ENCODE results near the gene SCTR.

SCTR gene

GRCh38 chr2:119523383-119523951 is 816 bp downstream of the SCTR start:
- peak; percentile 40 for DNase-seq (ENCODE audit: low spot score)

GRCh38 chr2:119522671-119523070 is 1.6 kb downstream of the SCTR start:
- DNase-seq (ENCODE audit: low spot score) = no peak

- no peak for DNase-seq (ENCODE audit: low spot score)
Observed at GRCh38 chr2:119521433-119522050, 2.7 kb downstream of the SCTR start.

- DNase-seq (ENCODE audit: low spot score) = no peak
Observed at GRCh38 chr2:119520696-119521432, 3.4 kb downstream of the SCTR start.

- DNase-seq (ENCODE audit: low spot score) = no peak
Observed at GRCh38 chr2:119519057-119519408, 5.2 kb downstream of the SCTR start.

GRCh38 chr2:119518401-119519056 is 5.8 kb downstream of the SCTR start:
- DNase-seq (ENCODE audit: low spot score) = no peak

- DNase-seq (ENCODE audit: low spot score) = peak; percentile 70
Observed at GRCh38 chr2:119517433-119517832, 6.8 kb downstream of the SCTR start.

- no peak for DNase-seq (ENCODE audit: low spot score)
Observed at GRCh38 chr2:119516121-119516520, 8.2 kb downstream of the SCTR start.

- no peak for DNase-seq (ENCODE audit: low spot score)
Observed at GRCh38 chr2:119513832-119514231, 10.5 kb downstream of the SCTR start.

GRCh38 chr2:119512946-119513345 is 11.3 kb downstream of the SCTR start:
- no peak for DNase-seq (ENCODE audit: low spot score)

- DNase-seq (ENCODE audit: low spot score) = no peak
Observed at GRCh38 chr2:119511989-119512388, 12.3 kb downstream of the SCTR start.

GRCh38 chr2:119508756-119509155 is 15.5 kb downstream of the SCTR start:
- no peak for DNase-seq (ENCODE audit: low spot score)

GRCh38 chr2:119496682-119497081 is 27.6 kb downstream of the SCTR start:
- DNase-seq (ENCODE audit: low spot score) = no peak

GRCh38 chr2:119495948-119496347 is 28.3 kb downstream of the SCTR start:
- DNase-seq (ENCODE audit: low spot score) = no peak

GRCh38 chr2:119494163-119494790 is 30.0 kb downstream of the SCTR start:
- DNase-seq (ENCODE audit: low spot score) = peak; percentile 15

GRCh38 chr2:119491776-119492525 is 32.3 kb downstream of the SCTR start:
- no peak for DNase-seq (ENCODE audit: low spot score)

- DNase-seq (ENCODE audit: low spot score) = no peak
Observed at GRCh38 chr2:119490653-119491195, 33.6 kb downstream of the SCTR start.

- no peak for DNase-seq (ENCODE audit: low spot score)
Observed at GRCh38 chr2:119490106-119490505, 34.2 kb downstream of the SCTR start.

GRCh38 chr2:119489232-119489952 is 34.9 kb downstream of the SCTR start:
- DNase-seq (ENCODE audit: low spot score) = no peak

GRCh38 chr2:119488245-119489214 is 35.8 kb downstream of the SCTR start:
- no peak for DNase-seq (ENCODE audit: low spot score)

Measured in D341Med (cell line).